ENCODE results near the gene ATXN7L1.

Gene ATXN7L1

GRCh38 chr7:105830405-105831301, 45.7 kb downstream of the ATXN7L1 start:
- ChIA-PET CTCF (interaction anchor here (2.1 kb wide), 1 partner anchor 174 kb away, joined by 8 read pairs; no protein-coding TSS in a partner anchor), POLR2A (no interaction called here)
- Histone ChIP-seq H3K9me3 (ENCODE audit: control insufficient read depth, insufficient read depth, low read depth, low read length) (no peaks in the 10 kb centered on the region), H3K4me3 (ENCODE audit: low read depth, low read length) (no peak overlapping the region), H3K27ac (ENCODE audit: extremely low read depth, low read depth, low read length) (no peak overlapping the region), H3K4me1 (ENCODE audit: control insufficient read depth, insufficient read depth, low read length) (peaks cover 5% of the 10 kb centered on the region; the same call in 1 of the 2 replicates), H3K36me3 (ENCODE audit: control insufficient read depth in 2 of 2, insufficient read depth in 1 of 2, low read length in 2 of 2) (no peaks in the 10 kb centered on the region)
- TF ChIP-seq ZNF510 (tag by site-specific recombination; IDR thresholded peaks at IDR 0.05; ENCODE audit: insufficient replicate concordance) (no peak), ZNF157 (tag by site-specific recombination; IDR thresholded peaks at IDR 0.05) (no peak), BCL11A (tag by site-specific recombination; IDR thresholded peaks at IDR 0.05; ENCODE audit: low read depth) (no peak), ZNF529 (tag by site-specific recombination; IDR thresholded peaks at IDR 0.05; ENCODE audit: insufficient replicate concordance) (no peak), KLF16 (tag by site-specific recombination; IDR thresholded peaks at IDR 0.05) (no peak), ZNF140 (tag by site-specific recombination; IDR thresholded peaks at IDR 0.05) (no peak), OSR2 (tag by site-specific recombination; IDR thresholded peaks at IDR 0.05) (peak; percentile 36; the same call in 1 of the 2 replicates), ZNF19 (tag by site-specific recombination; IDR thresholded peaks at IDR 0.05; ENCODE audit: low read depth) (no peak), ZNF16 (tag by site-specific recombination; IDR thresholded peaks at IDR 0.05; ENCODE audit: low read depth) (no peak), KLF1 (tag by site-specific recombination; IDR thresholded peaks at IDR 0.05) (no peak), ZNF600 (tag by site-specific recombination; IDR thresholded peaks at IDR 0.05) (0 out of 2 replicates have a peak, but pooled peaks have one; percentile 50), HOXA7 (CRISPR knock-in tag; IDR thresholded peaks at IDR 0.05; ENCODE audit: borderline replicate concordance) (no peak), KLF7 (tag by site-specific recombination; IDR thresholded peaks at IDR 0.05; ENCODE audit: borderline replicate concordance) (no peak), REST (tag by site-specific recombination; IDR thresholded peaks at IDR 0.05) (no peak), ZNF707 (tag by site-specific recombination; IDR thresholded peaks at IDR 0.05) (no peak), ZBTB21 (tag by site-specific recombination; IDR thresholded peaks at IDR 0.05) (no peak), ZSCAN23 (tag by site-specific recombination; IDR thresholded peaks at IDR 0.05) (no peak), HOXD13 (CRISPR knock-in tag; IDR thresholded peaks at IDR 0.05; ENCODE audit: borderline replicate concordance) (no peak), ZNF701 (tag by site-specific recombination; IDR thresholded peaks at IDR 0.05) (no peak), PRDM6 (tag by site-specific recombination; IDR thresholded peaks at IDR 0.05) (no peak), ZIC2 (tag by site-specific recombination; IDR thresholded peaks at IDR 0.05) (no peak), SP2 (tag by site-specific recombination; IDR thresholded peaks at IDR 0.05) (peak; percentile 26; the same call in 1 of the 2 replicates), ZNF423 (tag by site-specific recombination; IDR thresholded peaks at IDR 0.05) (no peak), BCL6B (tag by site-specific recombination; IDR thresholded peaks at IDR 0.05) (no peak), ZNF280C (tag by site-specific recombination; IDR thresholded peaks at IDR 0.05) (no peak), ZNF169 (tag by site-specific recombination; IDR thresholded peaks at IDR 0.05) (no peak), ZNF768 (tag by site-specific recombination; IDR thresholded peaks at IDR 0.05) (no peak), SP3 (tag by site-specific recombination; IDR thresholded peaks at IDR 0.05) (no peak), BCL11B (tag by site-specific recombination; IDR thresholded peaks at IDR 0.05; ENCODE audit: low read depth) (no peak), WT1 (tag by site-specific recombination; IDR thresholded peaks at IDR 0.05) (peak; percentile 82), ZNF544 (tag by site-specific recombination; IDR thresholded peaks at IDR 0.05) (no peak)

Measured in HEK293 (cell line).